Caco-2 (cell line): ENCODE measurements around the gene NOS1AP. TPM values are rescaled to one million over a fixed set of nuclear protein-coding genes. Genes with fewer than 3 reads are reported as not detected.

Experiments used
- BruUV-seq: library from RNA; stranded (reverse); fragments of 400-500 nt; replicated peaks from 2 replicates; lab custom pipeline; 2021; lab: Mats Ljungman, UMichigan
- CTCF ChIA-PET: fragments of 300-600 bp; sonication (Branson Sonifier 250); formaldehyde crosslinking; loops from one replicate; lab custom pipeline; 2022; ENCODE audit warnings: antibody characterized with exemption; lab: Charles Lee
- POLR2A ChIA-PET: fragments of 300-600 bp; sonication (Branson Sonifier 250); formaldehyde crosslinking; loops from one replicate; lab custom pipeline; 2022; ENCODE audit warnings: antibody characterized with exemption; lab: Charles Lee
- DNase-seq, 2 experiments: peaks; one replicate each; pipeline versions ENCODE4 v3.0.0 to v3.0.0-alpha.2; 2020 to 2022
- H3K27me3 ChIP-seq: replicated peaks from 2 replicates; pipeline ENCODE4 v1.6.0; 2011; ENCODE audit warnings: low read length; ENCODE audit not compliant: control insufficient read depth, insufficient read depth
- H3K36me3 ChIP-seq: 2 replicates; pipeline ENCODE4 v1.5.1; 2011; ENCODE audit warnings: low read length; ENCODE audit not compliant: control insufficient read depth, insufficient read depth
- H3K4me1 ChIP-seq: fragments of 250-450 bp; sonication (Bioruptor Pico); 2 replicates; pipeline ENCODE4 v1.5.1; 2020; ENCODE audit warnings: mild to moderate bottlenecking
- H3K4me3 ChIP-seq: 2 replicates; pipeline ENCODE4 v1.5.1; 2011; ENCODE audit warnings: low read depth, mild to moderate bottlenecking, control low read depth, low read length
- H3K9me3 ChIP-seq: fragments of 250-450 bp; sonication (Bioruptor Pico); 2 replicates; pipeline ENCODE4 v1.5.1; 2020; ENCODE audit warnings: mild to moderate bottlenecking, moderate library complexity
- H3K27ac Mint-ChIP-seq: one replicate; pipeline ENCODE4 v1.8.0; 2022; ENCODE audit warnings: mixed read lengths; ENCODE audit not compliant: unreplicated experiment
- H3K27me3 Mint-ChIP-seq: one replicate; pipeline ENCODE4 v1.8.0; 2022; ENCODE audit warnings: mixed read lengths; ENCODE audit not compliant: insufficient read depth, unreplicated experiment
- H3K36me3 Mint-ChIP-seq: one replicate; pipeline ENCODE4 v1.8.0; 2022; ENCODE audit warnings: mild to moderate bottlenecking, mixed read lengths; ENCODE audit not compliant: insufficient read depth, unreplicated experiment
- H3K4me1 Mint-ChIP-seq: one replicate; pipeline ENCODE4 v1.8.0; 2022; ENCODE audit warnings: low read depth, mixed read lengths; ENCODE audit not compliant: unreplicated experiment
- H3K4me3 Mint-ChIP-seq: one replicate; pipeline ENCODE4 v1.8.0; 2022; ENCODE audit warnings: mild to moderate bottlenecking, moderate library complexity, mixed read lengths; ENCODE audit not compliant: unreplicated experiment
- H3K9me3 Mint-ChIP-seq: one replicate; pipeline ENCODE4 v1.8.0; 2022; ENCODE audit warnings: mixed read lengths; ENCODE audit not compliant: unreplicated experiment
- CTCF ChIP-seq, 2 experiments: fragments of 200-600 bp in 1 of 2; IDR thresholded peaks; 1 replicate in 1 of 2; 2 replicates in 1 of 2; pipeline versions ENCODE4 v1.5.1 to v1.8.0; 2011 to 2022; ENCODE audit warnings: antibody characterized with exemption in 1 of 2, control low read depth in 1 of 2, inconsistent platforms in 1 of 2, low read depth in 1 of 2, low read length in 1 of 2, mild to moderate bottlenecking in 1 of 2, moderate library complexity in 1 of 2; ENCODE audit not compliant: insufficient read depth in 1 of 2, severe bottlenecking in 1 of 2, unreplicated experiment in 1 of 2
- intact Hi-C: fragments of 100-400 bp; cut with micrococcal nuclease; formaldehyde crosslinking; loops from one replicate; pipeline ENCODE4 v1.10.0; 2022; ENCODE audit not compliant: unreplicated experiment
- total RNA-seq: library from RNA; stranded (reverse); gene quantifications from 2 replicates; pipeline ENCODE4 v1.2.3, GENCODE V29; 2022

Gene NOS1AP
- total RNA-seq, 1 experiment from 2014 or later: 5.5 TPM

- H3K36me3 ChIP-seq: no peaks in the 10 kb centered on the region
- no peak for TF ChIP-seq CTCF (IDR thresholded peaks at IDR 0.05; ENCODE audit: insufficient read depth in 1 of 2, low read depth in 1 of 2, low read length in 1 of 2, severe bottlenecking in 1 of 2, unreplicated experiment in 1 of 2)
- no peaks in the 10 kb centered on the region for H3K27me3 Mint-ChIP-seq
- H3K9me3 ChIP-seq: no peaks in the 10 kb centered on the region
- ChIA-PET POLR2A (no interaction called here), CTCF (no interaction called here)
- 0 out of 2 replicates have a peak, but pooled peaks cover 3% of the 10 kb centered on the region for H3K4me1 ChIP-seq
- intact Hi-C loops: no loop called here
- H3K27me3 ChIP-seq: no peaks in the 10 kb centered on the region
- DNase-seq: no peak
- H3K27ac Mint-ChIP-seq: no peak overlapping the region
- no TSS peak for BruUV-seq
- H3K4me3 Mint-ChIP-seq: no peak overlapping the region
- peaks cover 14% of the 10 kb centered on the region for H3K4me1 Mint-ChIP-seq
- no peak overlapping the region for H3K4me3 ChIP-seq
- no peaks in the 10 kb centered on the region for H3K36me3 Mint-ChIP-seq
- H3K9me3 Mint-ChIP-seq: no peaks in the 10 kb centered on the region
Measured at GRCh38 chr1:162235241-162235800, 165.8 kb downstream of the NOS1AP start.

DNA sequence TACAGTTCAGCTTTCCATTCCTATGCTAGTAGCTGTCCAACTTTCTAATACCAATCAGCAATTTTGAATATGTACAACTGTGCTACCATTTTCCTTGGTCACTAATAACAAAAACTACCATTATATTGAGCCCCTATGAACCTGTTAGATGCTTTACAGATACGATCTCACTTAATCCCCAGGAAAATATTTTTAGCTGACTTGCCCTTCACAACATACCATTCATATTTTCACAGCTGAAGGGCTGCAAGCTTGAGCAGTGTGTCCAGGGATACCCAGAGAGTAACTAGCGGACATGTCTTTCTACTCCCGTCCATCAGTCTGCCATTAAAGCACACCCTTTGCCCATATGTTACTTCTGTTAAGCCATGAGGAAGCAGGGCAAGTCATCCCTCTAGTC is 166.7 kb downstream of the NOS1AP start:
- no peak for DNase-seq
- H3K36me3 Mint-ChIP-seq: no peaks in the 10 kb centered on the region
- no peak for TF ChIP-seq CTCF (IDR thresholded peaks at IDR 0.05; ENCODE audit: insufficient read depth in 1 of 2, low read depth in 1 of 2, low read length in 1 of 2, severe bottlenecking in 1 of 2, unreplicated experiment in 1 of 2)

DNA sequence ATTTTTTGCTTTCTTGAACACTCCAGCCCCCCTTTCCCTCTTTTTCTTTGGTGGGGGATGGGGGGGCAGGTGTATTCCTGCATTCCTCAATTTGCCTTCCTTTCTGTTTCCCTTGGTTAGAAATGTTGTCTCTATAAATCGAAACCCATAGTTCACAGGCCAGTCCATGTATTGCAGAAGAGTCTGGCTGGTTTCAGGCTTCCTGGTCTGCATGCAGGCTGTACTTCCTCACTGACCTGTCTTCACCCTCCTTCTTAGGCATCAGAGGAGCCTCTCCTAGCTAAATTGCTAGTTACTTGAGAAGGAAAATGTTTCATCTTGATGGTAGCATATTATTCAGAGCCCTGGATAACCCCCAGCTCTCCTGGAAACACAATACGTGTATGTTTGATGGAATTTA is 167.1 kb downstream of the NOS1AP start:
- no peaks in the 10 kb centered on the region for H3K9me3 Mint-ChIP-seq
- H3K4me3 Mint-ChIP-seq: no peak overlapping the region
- H3K36me3 ChIP-seq: no peaks in the 10 kb centered on the region
- no peaks in the 10 kb centered on the region for H3K27me3 ChIP-seq
- CTCF ChIA-PET: no interaction called here
- BruUV-seq: no TSS peak
- intact Hi-C loops: no loop called here
- H3K27ac Mint-ChIP-seq: peak overlapping the region; percentile 8
- H3K4me1 Mint-ChIP-seq: peaks cover 25% of the 10 kb centered on the region
- no peaks in the 10 kb centered on the region for H3K9me3 ChIP-seq
- no peak for DNase-seq
- POLR2A ChIA-PET: no interaction called here
- TF ChIP-seq CTCF (IDR thresholded peaks at IDR 0.05; ENCODE audit: insufficient read depth in 1 of 2, low read depth in 1 of 2, low read length in 1 of 2, severe bottlenecking in 1 of 2, unreplicated experiment in 1 of 2): no peak
- H3K27me3 Mint-ChIP-seq: no peaks in the 10 kb centered on the region
- no peaks in the 10 kb centered on the region for H3K36me3 Mint-ChIP-seq
- 0 out of 2 replicates have a peak, but pooled peaks cover 3% of the 10 kb centered on the region for H3K4me1 ChIP-seq
- no peak overlapping the region for H3K4me3 ChIP-seq

More for the DNA sequence above, 166.7 kb downstream of the NOS1AP start:
- H3K4me1 ChIP-seq: 0 out of 2 replicates have a peak, but pooled peaks cover 3% of the 10 kb centered on the region
- H3K27me3 ChIP-seq: no peaks in the 10 kb centered on the region
- no peak overlapping the region for H3K4me3 ChIP-seq
- CTCF ChIA-PET: no interaction called here
- no peaks in the 10 kb centered on the region for H3K9me3 ChIP-seq
- POLR2A ChIA-PET: no interaction called here
- peaks cover 23% of the 10 kb centered on the region for H3K4me1 Mint-ChIP-seq
- no peaks in the 10 kb centered on the region for H3K36me3 ChIP-seq
- peak overlapping the region; percentile 8 for H3K27ac Mint-ChIP-seq
- BruUV-seq: no TSS peak
- H3K9me3 Mint-ChIP-seq: no peaks in the 10 kb centered on the region
- intact Hi-C loops: no loop called here
- no peaks in the 10 kb centered on the region for H3K27me3 Mint-ChIP-seq
- no peak overlapping the region for H3K4me3 Mint-ChIP-seq
